GM19099 (cell line): Measurements from ENCODE around the gene MADCAM1.

Experiments used
- POLR2A ChIP-seq: IDR thresholded peaks from 3 replicates; pipeline ENCODE4 v1.6.1; 2011; ENCODE audit warnings: low read depth; ENCODE audit not compliant: insufficient read length; ENCODE audit errors: extremely low read depth

Gene MADCAM1

GRCh38 chr19:525857-526419 is 29.7 kb downstream of the MADCAM1 start:
- TF ChIP-seq POLR2A, result no peak

- no peak for TF ChIP-seq POLR2A
Observed at GRCh38 chr19:530134-531008, 34.1 kb downstream of the MADCAM1 start.

DNA sequence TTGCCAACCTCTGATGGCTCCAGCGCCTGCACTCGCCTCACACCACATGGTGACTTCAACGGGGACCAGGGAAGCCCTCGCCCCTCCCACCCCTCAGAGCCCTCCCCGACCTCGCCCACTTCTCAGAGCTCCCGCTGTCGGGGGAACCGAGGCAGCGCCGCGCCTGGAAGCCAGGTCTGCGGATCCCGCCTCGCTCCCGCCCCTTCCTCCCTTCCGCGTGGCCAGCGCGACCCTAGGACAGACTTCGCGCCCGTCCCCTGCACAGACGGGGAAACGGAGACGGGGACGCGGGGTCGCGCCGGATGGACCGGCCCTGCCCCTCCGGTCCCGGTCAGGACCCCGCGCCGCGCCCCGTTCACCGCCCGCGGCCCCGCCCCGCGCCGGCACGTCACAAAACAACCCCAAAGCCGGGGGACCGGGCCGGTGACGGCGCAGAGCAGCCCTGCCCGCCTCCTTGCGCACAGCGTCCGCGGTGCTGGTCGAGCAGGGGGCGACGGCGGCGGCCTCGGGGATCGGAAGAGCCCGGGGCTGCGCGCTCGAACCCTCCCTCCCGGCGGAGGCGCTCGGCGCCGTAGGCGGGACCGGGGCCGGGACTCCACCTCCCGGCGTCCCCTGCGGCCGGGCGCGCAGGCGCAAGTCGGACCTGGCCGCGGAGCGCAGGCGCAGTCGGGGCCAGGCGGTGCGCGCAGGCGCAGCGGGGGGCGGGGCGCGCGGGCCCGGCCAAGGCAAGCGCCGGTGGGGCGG is 34.9 kb downstream of the MADCAM1 start:
- no peak for TF ChIP-seq POLR2A

DNA sequence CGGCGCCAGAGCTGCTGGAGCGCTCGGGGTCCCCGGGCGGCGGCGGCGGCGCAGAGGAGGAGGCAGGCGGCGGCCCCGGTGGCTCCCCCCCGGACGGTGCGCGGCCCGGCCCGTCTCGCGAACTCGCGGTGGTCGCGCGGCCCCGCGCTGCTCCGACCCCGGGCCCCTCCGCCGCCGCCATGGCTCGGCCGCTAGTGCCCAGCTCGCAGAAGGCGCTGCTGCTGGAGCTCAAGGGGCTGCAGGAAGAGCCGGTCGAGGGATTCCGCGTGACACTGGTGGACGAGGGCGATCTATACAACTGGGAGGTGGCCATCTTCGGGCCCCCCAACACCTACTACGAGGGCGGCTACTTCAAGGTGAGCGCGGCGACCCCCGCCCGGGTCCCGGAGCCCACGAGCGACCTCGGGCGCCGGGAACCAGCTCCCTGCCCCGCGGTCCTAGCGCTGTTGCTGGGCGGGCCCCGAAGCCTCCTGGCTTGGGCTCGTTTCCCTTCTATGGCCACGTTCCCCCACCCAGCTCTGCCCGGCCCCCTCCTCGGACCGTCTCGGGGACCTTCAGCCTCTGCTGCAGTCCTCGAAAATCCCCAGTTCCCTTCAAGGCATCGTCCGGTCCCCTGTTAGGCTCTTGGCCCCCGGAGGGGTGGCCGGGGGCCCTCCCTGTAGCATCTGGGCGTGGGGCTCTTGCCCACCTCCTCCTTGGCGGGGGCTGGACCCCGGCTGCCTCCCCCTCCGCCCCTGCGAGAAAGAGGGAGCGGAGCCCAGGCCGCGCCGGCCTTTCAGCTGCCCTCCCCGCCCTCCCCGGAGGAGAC is 35.7 kb downstream of the MADCAM1 start, which contains the start of gene CDC34:
TSS of gene CDC34 (plus strand) at position 8 of the 808 bp plus-strand sequence. CDS start at position 180, 172 bp downstream.
- peak; percentile 87 for TF ChIP-seq POLR2A

- no peak for TF ChIP-seq POLR2A
Observed at GRCh38 chr19:532561-533363, 36.5 kb downstream of the MADCAM1 start.

DNA sequence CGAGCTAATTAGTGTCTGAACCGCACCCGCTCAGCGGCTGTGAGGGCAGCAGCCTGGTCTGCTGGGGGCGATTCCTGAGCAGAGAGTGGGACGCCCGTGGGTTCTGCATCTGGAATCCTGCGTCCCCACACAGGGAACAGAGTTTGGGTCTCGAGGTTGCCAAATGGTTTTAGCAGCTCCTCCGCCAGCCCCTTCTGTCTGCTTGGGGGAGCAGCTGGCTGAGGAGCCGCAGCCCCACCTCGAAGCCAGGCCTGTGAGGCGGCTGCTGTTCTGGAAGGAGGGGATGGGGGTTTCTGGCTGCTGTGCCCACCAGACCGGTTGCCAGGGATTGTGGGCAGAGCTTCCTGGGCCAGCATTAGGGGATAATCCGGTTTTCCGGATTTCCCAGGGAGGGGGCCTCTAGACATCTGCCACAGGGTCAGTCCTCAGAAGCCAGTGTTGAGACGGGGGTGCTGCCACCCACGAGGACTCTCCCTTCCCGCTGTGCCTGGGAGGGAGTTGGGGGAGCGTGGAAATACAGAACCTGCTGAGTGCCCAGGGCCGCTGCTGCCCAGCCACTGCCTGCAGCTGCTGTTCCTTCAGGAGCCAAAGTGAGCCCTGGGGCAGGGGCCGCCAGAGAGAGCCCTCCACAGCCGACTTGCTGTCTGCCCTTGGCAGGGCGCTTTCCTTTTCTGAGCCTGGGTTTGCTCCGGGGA is 37.2 kb downstream of the MADCAM1 start:
- no peak for TF ChIP-seq POLR2A

- TF ChIP-seq POLR2A, result no peak
Observed at GRCh38 chr19:534088-534487, 37.8 kb downstream of the MADCAM1 start.

GRCh38 chr19:535017-535835 is 38.9 kb downstream of the MADCAM1 start:
- TF ChIP-seq POLR2A, result no peak

DNA sequence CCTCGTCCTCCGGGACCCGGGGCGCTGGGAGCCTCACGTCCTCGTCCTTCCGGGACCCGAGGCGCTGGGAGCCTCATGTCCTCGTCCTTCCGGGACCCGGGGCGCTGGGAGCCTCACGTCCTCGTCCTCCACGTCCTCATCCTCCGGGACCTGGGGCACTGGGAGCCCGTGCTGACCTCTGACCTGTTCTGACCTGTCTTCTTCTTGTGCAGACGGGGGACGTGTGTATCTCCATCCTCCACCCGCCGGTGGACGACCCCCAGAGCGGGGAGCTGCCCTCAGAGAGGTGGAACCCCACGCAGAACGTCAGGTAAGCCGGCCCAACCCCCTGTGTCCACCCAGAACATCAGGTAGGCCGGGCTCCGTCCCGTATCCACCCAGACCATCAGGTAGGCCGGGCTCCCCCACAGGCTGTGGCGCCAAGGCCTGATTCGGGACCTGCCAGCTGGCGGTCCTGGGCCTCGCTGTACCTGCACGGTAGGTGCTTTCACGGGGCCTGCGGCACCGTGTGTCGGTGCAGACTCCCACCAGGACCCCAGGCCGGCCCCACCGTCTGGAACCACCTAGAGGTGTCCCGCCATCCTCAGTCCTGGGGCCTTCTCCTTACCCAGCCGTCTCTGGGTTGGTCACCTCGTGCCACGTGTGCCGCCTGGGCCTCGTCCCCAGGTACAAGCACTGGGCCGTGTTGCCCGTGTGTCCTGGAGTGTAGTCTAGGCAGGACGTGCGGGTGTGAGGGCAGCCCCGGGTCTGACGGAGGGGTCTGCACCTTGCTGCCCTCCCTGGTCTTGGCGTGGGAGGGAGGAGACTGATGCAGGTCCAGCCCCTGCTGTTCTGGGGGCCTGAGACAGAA is 40.0 kb downstream of the MADCAM1 start:
- no peak for TF ChIP-seq POLR2A

DNA sequence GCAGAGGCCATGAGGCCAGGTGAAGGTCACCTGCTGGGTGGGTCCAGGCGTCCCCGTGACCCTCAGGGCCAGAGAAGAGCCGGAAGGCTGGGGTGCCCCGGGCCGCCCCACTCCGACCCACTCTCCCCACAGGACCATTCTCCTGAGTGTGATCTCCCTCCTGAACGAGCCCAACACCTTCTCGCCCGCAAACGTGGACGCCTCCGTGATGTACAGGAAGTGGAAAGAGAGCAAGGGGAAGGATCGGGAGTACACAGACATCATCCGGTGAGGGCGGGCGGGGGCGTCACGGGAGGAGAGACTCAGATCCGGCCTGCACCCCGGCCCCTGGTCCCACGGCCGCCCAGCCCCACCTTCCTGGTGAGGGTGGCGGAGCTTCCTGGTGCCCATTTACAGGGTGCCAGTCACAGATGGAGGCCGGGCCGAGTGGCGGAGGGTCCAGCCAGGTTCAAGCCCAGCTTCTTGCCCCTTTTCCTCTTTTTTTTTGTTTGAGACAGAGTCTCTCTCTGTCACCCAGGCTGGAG is 40.7 kb downstream of the MADCAM1 start:
- no peak for TF ChIP-seq POLR2A

DNA sequence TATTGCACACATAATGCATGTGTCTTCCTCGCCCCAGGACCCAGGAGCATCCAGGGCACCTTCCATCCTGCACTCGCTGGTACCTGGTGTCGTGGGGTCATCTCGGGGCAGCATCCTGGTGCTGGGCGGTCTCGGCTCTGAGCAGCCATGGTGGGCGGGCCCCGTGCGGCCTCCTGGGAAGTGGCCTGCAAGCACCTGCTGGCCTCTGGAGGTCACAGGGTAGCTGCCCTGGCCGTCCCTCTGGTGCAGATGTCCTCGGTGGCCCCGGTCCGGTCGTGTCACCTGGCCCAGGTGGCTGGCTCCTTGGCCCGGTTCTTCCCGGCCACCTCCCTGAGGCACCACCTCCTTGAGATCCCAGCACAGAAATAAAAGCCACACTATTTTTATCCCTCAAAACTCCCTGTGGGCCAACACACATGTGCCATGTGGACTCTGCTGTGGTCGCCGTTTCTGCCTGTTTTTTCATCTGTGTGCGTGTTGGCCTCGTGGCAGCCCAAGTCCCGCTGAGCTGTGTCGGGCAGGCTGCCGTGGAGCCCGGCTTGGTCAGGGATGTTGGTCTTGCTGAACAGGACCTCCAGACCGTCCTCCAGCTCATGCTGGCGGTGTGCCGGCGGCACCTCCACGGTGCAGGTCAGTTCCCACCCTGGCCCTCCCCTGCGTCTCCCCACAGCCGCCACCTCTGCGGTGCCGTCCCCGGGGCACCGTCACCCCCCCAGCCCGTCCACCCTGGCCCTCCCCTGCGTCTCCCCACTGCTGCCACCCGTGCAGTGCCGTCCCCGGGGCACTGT is 42.5 kb downstream of the MADCAM1 start:
- no peak for TF ChIP-seq POLR2A
